ENCODE data around the gene TMEM156. TPM values are rescaled to one million over a fixed set of nuclear protein-coding genes. Genes with fewer than 3 reads are reported as not detected.

TMEM156 gene
- polyA plus RNA-seq, 1 of the 3 experiments (the other 2 are of a cell fraction): 0.13 TPM

- CTCF ChIA-PET: no interaction called here
These were observed 63.5 kb downstream of the TMEM156 start for GRCh38 chr4:38968668-38969067.

GRCh38 chr4:38967260-38968095 is 64.7 kb downstream of the TMEM156 start:
- Histone ChIP-seq H3K9me2 (no peaks in the 10 kb centered on the region), H4K20me1 (ENCODE audit: insufficient read depth) (no peaks in the 10 kb centered on the region), H3K4me1 (ENCODE audit: control insufficient read depth in 1 of 2, insufficient read depth in 2 of 2, low read depth in 1 of 2, low read length in 1 of 2) (0 out of 4 replicates have a peak, but pooled peaks cover 0 to 4% of the 10 kb centered on the region in 2 experiments), H3K4me3 (ENCODE audit: low read depth in 2 of 2, low read length in 1 of 2) (no peak overlapping the region), H3K36me3 (replicated peaks in 1 of 2; ENCODE audit: control insufficient read depth in 1 of 2, insufficient read depth in 2 of 2, low read length in 1 of 2) (no peaks in the 10 kb centered on the region), H3K27ac (ENCODE audit: low read depth in 2 of 2, low read length in 1 of 2) (peak overlapping the region in 1 of 2 experiments; percentile 90; a peak in 2 of 4 replicates), H3K79me2 (ENCODE audit: insufficient read depth) (no peaks in the 10 kb centered on the region), H3K9ac (0 out of 2 replicates have a peak overlapping the region, but pooled peaks have one; percentile 13), H3K27me3 (ENCODE audit: insufficient read depth) (no peaks in the 10 kb centered on the region), H3K4me2 (no peak overlapping the region), H3F3A (replicated peaks; ENCODE audit: insufficient read depth) (no peaks in the 10 kb centered on the region), H2AFZ (ENCODE audit: low read depth) (peak overlapping the region; percentile 66), H3K9me3 (no peaks in the 10 kb centered on the region)
- WGBS (ENCODE audit: low lambda C conversion rate): 79% methylated on average over 7 of the region's 7 CpGs
- ChIA-PET CTCF (no interaction called here), POLR2A (no interaction called here)
- DNase-seq: no peak
- TF ChIP-seq TCF12 (IDR thresholded peaks at IDR 0.05): no peak
- no peak for TF ChIP-seq GABPA (IDR thresholded peaks at IDR 0.05; ENCODE audit: low read depth)
- no peak for TF ChIP-seq EZH2phosphoT487 (IDR thresholded peaks at IDR 0.05; ENCODE audit: borderline replicate concordance, low read depth)
- no peak for TF ChIP-seq ZBTB33 (IDR thresholded peaks at IDR 0.05; ENCODE audit: borderline replicate concordance, low read depth)
- TF ChIP-seq SMC3 (IDR thresholded peaks at IDR 0.05; ENCODE audit: low read depth, low read length): no peak
- peak; percentile 56 for TF ChIP-seq JUND (IDR thresholded peaks at IDR 0.05)
- TF ChIP-seq NRF1 (IDR thresholded peaks at IDR 0.05; ENCODE audit: low read depth, low read length): no peak
- TF ChIP-seq EP300 (IDR thresholded peaks at IDR 0.05; ENCODE audit: borderline replicate concordance in 1 of 2, low read depth in 1 of 2, low read length in 1 of 2): no peak; a peak in 1 of 4 replicates
- TF ChIP-seq MXI1 (IDR thresholded peaks at IDR 0.05; ENCODE audit: low read depth, low read length): no peak
- TF ChIP-seq FOSL2 (IDR thresholded peaks at IDR 0.05; ENCODE audit: borderline replicate concordance, low read depth): peak; percentile 56; the same call in 1 of the 2 replicates
- TF ChIP-seq YY1 (IDR thresholded peaks at IDR 0.05; ENCODE audit: low read depth): peak; percentile 55; the same call in 1 of the 2 replicates

More at GRCh38 chr4:38968668-38969067, 63.5 kb downstream of the TMEM156 start:
- 96% methylated on average over 5 of the region's 5 CpGs for WGBS (ENCODE audit: low lambda C conversion rate)
- Histone ChIP-seq H3F3A (replicated peaks; ENCODE audit: insufficient read depth) (no peaks in the 10 kb centered on the region), H3K9ac (no peak overlapping the region), H3K79me2 (ENCODE audit: insufficient read depth) (no peaks in the 10 kb centered on the region), H2AFZ (ENCODE audit: low read depth) (no peak overlapping the region), H3K9me3 (no peaks in the 10 kb centered on the region), H3K27me3 (ENCODE audit: insufficient read depth) (no peaks in the 10 kb centered on the region), H3K9me2 (no peaks in the 10 kb centered on the region), H3K4me2 (no peak overlapping the region), H3K4me1 (ENCODE audit: control insufficient read depth in 1 of 2, insufficient read depth in 2 of 2, low read depth in 1 of 2, low read length in 1 of 2) (0 out of 4 replicates have a peak, but pooled peaks cover 0 to 4% of the 10 kb centered on the region in 2 experiments), H3K36me3 (replicated peaks in 1 of 2; ENCODE audit: control insufficient read depth in 1 of 2, insufficient read depth in 2 of 2, low read length in 1 of 2) (no peaks in the 10 kb centered on the region), H4K20me1 (ENCODE audit: insufficient read depth) (no peaks in the 10 kb centered on the region), H3K4me3 (ENCODE audit: low read depth in 2 of 2, low read length in 1 of 2) (no peak overlapping the region), H3K27ac (ENCODE audit: low read depth in 2 of 2, low read length in 1 of 2) (no peak overlapping the region)
- POLR2A ChIA-PET: no interaction called here
- DNase-seq: no peak
- TF ChIP-seq POLR2AphosphoS5 (IDR thresholded peaks at IDR 0.05; ENCODE audit: low read depth, low read length): no peak
- no peak for TF ChIP-seq IRF3 (IDR thresholded peaks at IDR 0.05; ENCODE audit: low read depth, low read length)
- TF ChIP-seq ELF1 (IDR thresholded peaks at IDR 0.05): no peak
- TF ChIP-seq NFIC (IDR thresholded peaks at IDR 0.05; ENCODE audit: borderline replicate concordance): no peak
- TF ChIP-seq FOXJ3 (CRISPR knock-in tag; IDR thresholded peaks at IDR 0.05): no peak
- TF ChIP-seq GATA2 (CRISPR knock-in tag; IDR thresholded peaks at IDR 0.05): no peak
- no peak for TF ChIP-seq EZH2phosphoT487 (IDR thresholded peaks at IDR 0.05; ENCODE audit: borderline replicate concordance, low read depth)
- TF ChIP-seq TAF1 (IDR thresholded peaks at IDR 0.05; ENCODE audit: borderline replicate concordance, low read depth, low read length): no peak
- no peak for TF ChIP-seq GABPA (IDR thresholded peaks at IDR 0.05; ENCODE audit: low read depth)
- no peak for TF ChIP-seq RFX5 (IDR thresholded peaks at IDR 0.05; ENCODE audit: low read length)
- no peak for TF ChIP-seq FOSL2 (IDR thresholded peaks at IDR 0.05; ENCODE audit: borderline replicate concordance, low read depth)
- no peak for TF ChIP-seq SMC3 (IDR thresholded peaks at IDR 0.05; ENCODE audit: low read depth, low read length)
- TF ChIP-seq TCF12 (IDR thresholded peaks at IDR 0.05): no peak
- no peak for TF ChIP-seq MEF2A (IDR thresholded peaks at IDR 0.05; ENCODE audit: borderline replicate concordance, low read depth)
- no peak for TF ChIP-seq USF2 (IDR thresholded peaks at IDR 0.05; ENCODE audit: borderline replicate concordance, low read depth, low read length)
- no peak for TF ChIP-seq USF1 (IDR thresholded peaks at IDR 0.05; ENCODE audit: borderline replicate concordance, low read depth)
